ENCODE results near the gene ARHGEF2.
"Not testable (repeated sequence)": the region's sequence is repeated elsewhere in the genome, so short reads cannot be mapped to it uniquely, and the experiment has no call there.

The ARHGEF2 gene

DNA sequence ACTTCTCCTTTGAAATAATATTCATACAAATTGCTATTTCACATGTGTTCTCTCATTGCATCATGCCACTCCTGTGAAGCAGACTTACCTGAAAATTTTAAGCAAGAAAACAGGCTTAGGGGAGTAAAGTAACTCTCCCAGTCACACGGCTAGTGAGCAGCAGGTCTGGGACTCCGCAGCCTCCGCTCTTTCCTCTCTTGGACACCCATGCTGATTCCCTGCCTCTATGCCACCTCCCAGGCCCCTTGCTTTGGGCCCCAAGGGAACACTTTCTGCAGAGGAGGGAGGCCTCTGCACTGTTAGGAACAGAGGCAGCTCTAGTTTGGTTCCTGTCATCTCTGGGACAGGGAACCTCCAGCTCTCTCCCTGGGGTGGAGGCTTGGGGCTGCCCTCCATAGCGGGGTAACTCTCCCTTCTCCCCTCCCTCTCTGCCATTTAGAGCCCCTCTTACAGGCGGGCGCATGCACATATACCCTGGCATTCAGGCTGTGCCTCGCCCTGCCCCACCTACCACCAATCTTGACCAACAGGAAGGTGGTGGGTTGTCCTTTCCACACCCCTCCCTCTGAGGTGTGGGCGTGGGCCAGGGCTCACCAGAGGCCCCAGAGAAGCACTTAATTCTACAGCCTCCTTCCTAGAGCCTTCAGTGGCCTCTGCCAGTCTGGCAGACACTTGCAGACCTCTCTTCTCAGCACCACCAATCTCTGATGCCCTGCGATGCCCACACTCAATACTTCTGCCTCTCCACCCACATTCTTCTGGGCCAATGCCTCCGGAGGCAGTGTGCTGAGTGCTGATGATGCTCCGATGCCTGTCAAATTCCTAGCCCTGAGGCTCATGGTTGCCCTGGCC is 37.1 kb downstream of the ARHGEF2 start, which contains the start of gene RXFP4:
TSS of gene RXFP4 (plus strand) at position 646 of the 852 bp plus-strand sequence. CDS start at position 718, 72 bp downstream.
- no peak for DNase-seq

DNA sequence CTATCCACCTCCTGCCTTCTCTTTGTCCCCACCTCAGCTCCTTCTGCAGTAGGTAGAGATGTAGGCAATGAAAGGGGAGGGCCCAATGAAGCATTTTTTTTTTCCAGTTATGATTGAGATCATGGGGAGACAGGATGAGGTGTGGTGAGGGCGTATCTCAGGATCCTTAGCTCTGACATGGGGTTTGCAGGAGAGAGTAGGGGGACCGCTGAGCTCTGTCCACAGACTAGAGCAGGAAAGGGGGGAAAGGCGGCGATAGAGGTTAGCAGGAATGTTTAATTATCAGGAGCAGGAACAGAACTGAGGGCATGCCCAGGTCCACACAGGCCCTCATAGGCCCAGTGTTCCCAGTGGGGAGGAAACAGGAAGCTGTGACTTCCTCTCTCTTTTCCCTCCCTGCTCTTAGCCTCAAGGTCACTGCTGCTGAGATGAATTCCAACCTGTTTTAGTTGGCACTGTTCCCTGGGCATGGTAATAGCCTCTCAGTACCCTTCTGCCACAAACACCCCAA is 37.8 kb downstream of the ARHGEF2 start:
- no peak for DNase-seq

DNA sequence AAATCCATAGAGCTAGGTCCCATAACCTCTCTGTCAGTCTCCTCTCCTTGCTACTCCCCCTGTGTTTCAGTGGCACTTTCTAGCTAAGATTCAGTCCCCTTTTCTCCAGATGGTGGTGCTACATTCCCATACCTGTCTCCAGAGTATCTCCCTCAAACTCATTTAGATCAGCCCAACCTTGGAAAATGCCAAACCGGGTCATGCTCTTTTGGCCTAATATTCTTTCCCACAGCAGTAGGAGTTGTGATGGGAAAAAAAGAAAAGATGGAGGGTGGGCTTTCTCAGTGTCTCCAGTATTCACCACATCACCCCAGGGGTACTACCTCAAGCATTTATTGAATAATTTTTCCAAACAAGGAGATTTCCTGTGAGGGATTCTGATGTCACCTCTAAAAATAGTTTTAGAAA is 40.1 kb downstream of the ARHGEF2 start:
- peak; percentile 35 for DNase-seq

DNA sequence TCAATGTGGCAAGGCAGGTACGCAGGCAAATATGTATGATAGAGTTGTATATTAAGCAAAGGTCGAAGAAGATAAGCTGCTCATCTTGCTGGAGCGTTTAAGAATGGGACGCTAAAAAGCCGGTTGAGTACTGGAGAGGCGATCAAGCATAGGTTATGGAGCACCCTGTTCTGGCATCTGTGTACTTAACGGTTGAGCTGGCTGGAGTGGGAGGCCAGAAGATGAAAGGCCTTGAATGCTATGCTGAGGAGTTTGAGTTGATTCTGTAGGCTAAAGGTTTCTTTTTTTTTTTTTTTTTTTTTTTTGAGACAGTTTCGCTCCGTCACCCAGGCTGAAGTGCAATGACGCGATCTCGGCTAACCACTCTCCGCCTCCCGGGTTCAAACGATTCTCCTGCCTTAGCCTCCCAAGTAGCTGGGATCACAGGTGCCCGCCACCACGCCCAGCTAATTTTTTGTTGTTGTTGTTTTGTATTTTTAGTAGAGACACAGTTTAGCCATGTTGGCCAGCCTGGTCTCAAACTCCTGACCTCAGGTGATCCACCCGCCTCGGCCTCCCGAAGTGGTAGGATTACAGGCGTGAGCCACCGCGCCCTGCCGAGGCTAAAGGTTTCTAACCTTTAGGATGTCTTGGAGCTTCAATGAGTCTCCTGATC is 43.3 kb downstream of the ARHGEF2 start:
- DNase-seq: no peak

DNA sequence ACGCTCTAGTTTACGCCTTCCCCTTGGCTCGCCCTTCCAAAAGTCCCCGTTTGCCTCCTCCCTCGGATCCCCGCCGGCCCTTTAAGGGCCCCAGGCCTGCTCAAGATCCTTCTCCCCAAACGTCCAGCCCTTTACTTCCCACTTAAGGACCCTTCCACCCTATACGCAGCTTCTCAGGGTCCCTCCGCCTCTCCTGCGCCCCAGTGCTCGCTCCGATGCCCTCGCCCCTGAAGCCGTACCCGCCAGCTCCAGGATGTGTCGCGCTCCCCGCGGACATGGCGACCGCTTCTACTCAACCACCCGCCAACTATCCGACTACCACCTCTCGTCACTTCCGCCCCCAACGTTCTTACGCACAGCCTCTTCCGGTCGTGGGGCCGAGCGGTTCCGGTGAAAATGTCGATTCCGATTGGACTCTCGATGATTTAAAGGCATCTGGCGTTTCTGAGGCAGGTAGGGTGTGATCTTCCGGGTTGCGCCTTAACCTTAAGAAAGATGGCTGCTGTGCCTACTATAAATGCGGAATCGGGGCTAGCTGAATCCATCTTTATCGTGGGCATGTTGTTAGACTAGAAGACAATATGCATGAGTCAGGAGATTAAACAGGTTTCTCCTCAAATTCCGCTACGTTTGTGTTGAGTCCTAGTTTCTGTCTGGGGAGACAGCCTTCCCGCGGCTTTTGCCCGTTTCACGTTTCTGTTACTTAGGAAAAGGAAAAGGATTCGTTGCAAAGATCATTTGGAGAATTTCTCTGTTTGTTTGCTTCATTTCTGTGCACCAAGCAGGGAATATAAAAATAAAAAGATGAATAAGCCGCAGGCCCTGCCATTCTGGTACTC is 44.0 kb downstream of the ARHGEF2 start, which contains the start of gene KHDC4:
TSS of gene KHDC4 (minus strand) at position 317 of the 839 bp plus-strand sequence. CDS start at position 277, 40 bp downstream.
- DNase-seq: peak; percentile 98

DNA sequence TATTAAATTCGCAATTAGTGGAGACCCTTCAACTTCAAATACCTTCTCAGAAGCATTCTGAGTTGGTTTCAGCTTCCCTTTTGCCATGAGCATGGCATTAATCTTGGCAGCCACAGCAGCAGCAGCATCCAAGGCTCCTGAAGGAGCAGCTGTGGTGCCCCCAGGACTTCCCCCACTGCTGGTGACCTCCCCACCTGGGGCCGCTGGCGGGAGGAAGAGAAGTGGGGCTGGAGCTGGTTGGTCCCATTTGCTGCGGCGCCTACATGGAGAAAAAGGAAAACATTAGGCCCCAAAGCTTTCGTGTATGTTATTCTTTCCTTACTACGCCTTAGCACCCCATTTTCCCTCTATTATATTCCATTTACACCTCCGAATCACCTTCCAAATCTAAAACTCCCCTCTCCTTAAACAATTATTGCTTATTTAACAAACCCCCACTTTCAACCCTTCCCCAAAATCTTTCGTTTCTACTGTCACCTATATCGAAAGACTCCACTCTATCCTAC is 44.7 kb downstream of the ARHGEF2 start:
- no peak for DNase-seq

DNA sequence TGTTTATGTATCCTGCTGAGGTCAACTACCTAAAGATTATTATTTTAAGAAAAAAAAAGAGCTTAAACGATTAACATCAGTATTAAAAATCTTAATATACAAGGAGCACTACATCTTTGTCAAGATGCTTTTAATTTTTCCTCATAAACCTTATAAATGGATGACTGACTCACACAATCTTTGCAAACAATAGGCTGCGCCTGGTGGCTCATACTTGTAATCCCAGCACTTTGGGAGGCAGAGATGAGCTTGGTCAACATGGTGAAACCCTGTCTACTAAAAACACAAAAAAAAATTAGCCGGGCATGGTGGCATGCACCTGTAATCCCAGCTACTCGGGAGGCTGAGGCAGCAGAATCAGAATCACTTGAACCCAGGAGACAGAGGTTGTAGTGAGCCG is 45.9 kb downstream of the ARHGEF2 start:
- no peak for DNase-seq

DNA sequence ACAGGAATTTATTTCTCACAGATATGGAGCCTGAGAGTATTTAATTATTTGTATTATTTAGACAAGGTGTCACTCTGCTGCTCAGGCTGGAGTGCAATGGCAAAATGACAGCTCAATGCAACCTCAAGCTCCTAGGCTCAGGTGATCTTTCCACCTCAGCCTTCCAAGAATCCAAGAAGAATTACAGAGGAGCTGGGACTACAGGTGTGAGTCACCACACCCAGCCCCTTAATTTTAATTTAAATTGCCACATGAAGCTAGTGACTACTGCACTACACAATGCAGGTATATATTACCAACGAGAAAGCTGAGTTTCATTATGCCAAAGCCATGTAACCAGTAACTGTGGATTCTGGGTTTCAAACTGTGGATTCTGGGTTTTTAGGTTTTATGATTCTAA is 46.3 kb downstream of the ARHGEF2 start:
- DNase-seq: no peak

DNA sequence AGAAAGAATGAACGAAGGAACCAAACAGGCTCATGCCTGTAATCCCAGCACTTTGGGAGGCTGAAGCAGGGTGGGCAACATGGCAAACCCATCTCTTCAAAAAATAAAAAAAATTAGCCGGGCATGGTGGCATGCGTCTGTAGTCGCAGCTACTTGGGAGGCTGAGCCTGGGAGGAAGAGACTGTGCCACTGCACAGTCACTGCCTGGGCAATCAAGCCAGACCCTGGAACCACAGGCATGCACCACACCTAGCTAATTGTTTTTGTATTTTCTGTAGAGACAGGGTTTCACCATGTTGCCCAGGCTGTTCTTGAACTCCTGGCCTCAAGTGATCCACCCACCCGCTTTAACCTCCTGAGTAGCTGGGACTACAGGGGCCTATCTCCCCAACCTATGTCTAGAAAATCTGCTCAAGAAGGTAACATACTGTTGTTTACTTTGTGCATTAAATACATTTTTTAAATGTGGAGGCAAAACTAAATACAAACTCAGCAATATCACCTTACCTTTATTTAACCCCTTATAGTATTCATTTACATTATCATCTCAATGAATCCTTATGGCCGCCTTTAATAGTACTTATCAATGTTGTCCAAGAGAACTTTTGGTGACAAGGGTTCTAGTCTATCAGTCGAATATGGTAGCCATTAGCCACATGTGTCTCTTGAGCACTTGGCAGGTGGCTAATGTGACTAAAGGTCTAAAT is 46.9 kb downstream of the ARHGEF2 start:
- DNase-seq: no peak

DNA sequence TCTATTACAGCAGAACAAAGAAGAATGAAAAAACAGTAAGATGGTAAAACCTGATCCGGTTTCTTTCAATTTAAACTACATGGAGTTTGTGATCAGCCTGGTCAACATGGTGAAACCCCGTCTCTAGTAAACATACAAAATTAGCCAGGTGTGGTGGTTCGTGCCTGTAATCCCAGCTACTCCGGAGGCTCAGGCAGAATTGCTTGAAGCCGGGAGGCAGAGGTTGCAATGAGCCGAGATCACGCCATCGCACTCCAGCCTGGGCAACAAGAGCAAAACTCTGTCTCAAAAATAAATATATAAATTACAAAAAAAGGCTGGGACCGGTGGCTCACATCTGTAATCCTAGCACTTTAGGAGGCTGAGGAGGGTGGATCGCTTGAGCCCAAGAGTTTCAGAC is 47.6 kb downstream of the ARHGEF2 start:
- DNase-seq: not testable (repeated sequence)

DNA sequence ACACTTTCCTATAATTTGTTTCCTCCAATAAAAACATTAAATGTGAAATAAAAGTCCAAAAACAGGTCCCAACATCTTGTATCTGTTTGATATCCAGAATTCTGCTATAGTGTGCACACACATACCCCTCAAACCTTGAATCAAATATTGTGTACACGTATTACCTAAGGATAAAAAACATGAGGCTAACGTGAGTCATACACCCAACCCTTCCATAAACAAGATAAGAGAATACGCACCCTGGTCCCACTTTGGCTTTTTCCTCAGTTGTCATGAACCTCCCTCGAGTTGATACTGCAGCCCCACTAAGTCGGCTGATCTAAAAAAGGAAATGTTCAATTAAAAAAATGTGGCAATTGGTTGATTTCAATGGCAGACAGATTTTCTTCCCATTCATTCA is 49.3 kb downstream of the ARHGEF2 start:
- DNase-seq: no peak

DNA sequence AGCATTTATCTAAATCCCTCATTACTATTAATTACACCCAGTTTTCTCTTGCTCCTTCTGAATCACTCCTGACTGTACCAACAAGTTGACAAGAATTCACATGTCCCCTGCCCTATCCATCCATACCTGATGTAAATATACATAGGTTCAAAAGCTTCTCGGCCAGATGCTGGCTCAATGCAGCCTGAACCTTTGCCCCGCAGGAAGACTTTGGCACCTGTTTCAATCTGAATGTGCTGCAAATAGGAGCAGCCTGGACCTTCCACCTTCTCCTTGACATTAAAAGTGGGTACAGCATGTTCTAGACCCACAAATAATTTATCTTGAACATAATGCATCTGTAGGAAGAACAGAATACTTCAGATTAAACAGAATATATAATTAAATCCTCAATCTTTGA is 52.8 kb downstream of the ARHGEF2 start:
- no peak for DNase-seq

DNA sequence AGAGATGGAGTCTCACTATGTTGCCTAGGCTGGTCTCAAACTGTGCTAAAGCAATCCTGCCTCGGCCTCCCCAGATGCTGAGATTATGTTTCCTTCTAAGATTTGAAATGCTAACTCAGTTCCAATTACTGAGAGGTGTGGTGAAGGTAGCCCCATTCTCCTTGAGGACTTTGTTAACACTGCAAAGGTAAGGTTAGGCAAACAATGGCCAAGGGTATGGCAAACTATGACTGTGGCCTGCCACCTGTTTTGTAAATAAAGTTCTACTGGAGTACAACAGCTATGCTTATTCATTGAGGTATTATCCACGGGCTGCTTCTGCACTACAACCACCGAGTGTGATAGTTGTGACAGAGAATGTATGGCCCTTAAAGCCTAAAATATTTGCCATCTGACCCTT is 57.6 kb downstream of the ARHGEF2 start:
- DNase-seq: no peak

DNA sequence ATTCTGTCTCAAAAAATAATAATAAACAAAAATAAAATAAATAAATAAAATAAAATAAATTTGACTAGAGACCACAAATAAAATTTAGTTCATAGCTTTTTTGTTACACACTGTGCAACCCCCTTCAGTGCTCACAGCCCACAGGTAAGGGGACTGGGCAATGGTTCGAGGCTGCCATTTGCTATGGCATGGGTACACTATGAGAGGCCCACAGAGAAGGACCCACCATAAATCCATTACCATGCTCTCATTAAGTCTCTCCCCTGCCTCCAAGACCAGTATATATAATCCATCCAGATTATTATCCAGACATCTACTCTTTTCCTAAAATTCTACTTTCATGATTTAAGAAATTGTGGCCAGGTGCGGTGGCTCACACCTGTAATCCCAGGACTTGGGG is 58.5 kb downstream of the ARHGEF2 start:
- DNase-seq: no peak

DNA sequence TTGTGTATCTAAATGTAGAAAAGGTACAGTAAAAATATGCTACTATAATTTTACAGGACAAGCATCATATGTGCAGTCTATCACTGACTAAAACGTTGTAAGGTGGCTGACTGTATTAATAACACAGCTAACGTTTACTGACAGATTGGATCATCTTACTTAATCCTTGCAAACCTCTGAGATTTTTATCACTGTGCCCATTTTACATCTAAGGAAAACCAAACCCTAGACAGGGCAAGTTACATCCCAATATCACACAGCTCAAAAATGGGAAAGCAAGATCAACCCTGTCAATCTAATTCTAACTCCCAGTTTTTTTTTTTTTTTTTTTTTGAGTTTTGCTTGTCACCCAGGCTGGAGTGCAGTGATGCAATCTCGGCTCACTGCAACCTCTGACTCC is 59.7 kb downstream of the ARHGEF2 start:
- DNase-seq: no peak

DNA sequence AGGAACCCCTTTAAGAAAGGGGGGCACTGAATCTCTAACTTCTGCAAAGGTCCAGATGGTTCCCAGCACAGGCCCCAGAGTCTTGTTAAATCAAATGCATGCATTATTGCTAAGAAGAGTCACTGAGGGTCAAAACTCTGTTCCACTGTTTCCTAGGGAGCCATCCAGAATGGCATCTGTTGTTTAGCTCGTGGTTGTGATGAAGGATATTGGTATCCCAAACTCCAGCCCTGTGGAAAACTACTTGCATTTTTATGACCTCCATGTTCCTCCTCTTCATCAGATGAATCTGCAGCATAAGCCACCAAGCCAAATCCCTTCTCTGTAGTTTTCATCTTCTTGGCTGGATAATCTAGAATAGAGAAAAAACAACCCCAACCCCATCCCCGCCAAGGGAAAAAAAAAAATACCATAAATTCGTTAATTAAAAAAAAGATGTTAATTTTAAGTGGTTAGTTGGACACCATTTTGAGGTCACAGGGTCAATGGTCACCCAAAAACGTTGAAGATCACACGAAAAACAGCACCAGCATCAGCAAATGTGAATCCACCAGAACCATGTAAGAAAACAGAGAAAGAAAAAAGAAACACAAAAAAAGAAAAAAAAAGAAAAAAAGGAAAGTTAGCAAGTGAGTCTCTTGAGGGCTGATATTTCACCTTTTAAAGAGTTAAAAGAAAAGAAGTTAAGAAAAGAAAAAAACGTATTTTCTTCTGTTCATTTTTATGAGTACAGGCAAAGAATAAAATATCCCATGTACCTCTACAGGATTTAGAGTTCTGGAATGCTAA is 64.2 kb downstream of the ARHGEF2 start:
- DNase-seq: no peak

DNA sequence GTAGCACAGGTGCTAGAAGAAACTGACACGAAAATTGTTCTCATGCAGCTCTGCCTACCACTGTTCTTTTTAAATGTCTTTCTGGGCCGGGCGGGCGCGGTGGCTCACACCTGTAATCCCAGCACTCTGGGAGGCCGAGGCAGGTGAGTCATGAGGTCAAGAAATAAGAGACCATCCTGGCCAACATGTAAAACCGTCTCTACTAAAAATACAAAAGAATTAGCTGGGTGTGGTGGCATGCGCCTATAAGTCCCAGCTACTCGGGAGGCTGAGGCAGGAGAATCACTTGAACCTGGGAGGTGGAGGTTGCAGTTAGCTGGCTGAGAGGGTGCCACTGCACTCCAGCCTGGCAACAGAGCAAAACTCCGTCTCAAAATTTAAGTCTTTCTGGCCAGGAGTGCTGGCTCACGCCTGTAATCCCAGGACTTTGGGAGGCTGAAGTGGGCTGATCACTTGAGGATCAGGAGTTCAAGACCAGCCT is 66.3 kb downstream of the ARHGEF2 start:
- no peak for DNase-seq

DNA sequence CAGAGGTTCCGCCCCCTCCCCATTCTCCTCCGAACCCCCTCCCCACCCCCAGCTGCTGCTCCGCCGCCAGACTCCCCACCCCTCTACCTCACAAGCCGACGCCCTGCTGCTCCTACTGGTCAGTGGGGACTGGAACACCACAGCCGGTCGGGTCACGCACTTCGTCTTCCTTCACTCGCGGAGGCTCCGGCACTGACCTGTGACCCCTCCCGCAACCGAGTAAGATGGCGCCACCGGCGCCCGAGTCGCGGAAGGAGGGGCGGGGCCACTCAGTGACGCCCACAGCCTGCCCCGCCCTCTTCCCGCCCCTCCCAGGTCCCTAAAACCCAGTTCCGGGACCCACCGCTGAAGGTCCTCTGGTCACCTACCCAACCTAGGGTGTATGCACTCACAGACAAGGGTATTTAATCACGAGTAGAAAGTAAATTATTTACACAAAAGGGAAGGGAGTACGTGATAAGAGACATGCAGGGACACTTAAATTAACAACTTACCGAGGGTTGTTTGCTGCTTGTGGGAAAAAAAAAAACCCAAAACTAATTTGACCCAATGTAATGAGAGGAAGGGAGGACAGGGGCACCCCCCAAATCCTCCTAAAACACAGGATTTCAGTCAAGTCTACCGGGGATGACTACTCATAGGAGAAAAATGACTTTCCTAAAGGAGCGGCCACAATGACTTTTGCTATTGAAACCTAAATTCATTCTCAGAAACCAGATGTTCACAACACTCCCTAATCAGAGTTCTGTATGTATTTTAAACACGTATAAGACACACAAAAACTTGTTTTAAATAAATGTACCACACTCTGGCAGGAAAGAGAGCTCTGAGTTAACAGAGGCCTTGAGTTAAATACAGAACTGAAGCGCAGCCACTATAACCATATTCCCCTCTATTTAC is 66.9 kb downstream of the ARHGEF2 start, which contains the start of gene RIT1:
TSS of gene RIT1 (minus strand) at position 194 of the 900 bp plus-strand sequence. CDS start 588 bp downstream, outside the sequence.
- DNase-seq: peak; percentile 88

DNA sequence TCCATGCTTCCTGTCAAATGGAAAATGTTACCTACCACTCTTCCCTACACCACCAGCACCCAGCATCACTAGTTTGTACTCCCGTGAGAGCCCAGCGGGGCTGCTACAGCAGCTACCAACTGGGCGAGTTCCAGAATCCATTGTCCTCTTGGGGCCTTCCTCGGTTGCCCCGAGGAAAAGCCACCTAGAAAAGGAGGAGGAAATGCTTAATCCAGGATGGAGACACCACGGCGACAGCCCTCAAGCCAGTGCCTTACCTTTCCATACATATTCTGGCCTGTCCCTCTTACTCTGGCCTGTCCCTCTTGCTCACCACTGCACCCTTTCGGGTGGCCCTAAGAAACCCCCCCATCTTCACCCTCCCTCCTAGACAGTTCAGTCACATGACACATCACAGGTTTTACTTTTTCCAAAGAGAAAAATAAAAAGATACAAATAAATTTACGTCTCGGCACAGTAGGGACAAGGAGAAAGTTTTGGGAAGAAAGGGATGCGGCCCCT is 67.7 kb downstream of the ARHGEF2 start:
- peak; percentile 23 for DNase-seq

DNA sequence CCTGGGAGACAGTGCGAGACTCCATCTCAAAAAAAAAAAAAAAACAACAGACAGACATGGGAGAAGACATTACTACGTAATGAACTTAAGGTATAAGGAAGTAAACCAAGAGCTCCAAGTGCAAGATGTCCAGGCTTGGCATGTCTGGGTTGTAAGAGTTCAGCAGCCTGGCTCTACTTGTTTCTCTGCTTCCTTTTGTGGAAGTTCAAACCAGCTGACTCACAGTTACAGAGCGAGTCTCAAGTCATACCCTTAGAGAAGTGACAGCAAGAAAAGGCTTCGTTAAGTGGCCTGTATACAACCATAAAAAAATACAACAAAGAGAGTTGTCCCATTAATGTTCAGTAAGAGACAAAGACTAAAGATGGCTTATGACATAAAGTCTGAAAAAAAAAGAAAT is 68.5 kb downstream of the ARHGEF2 start:
- peak; percentile 61 for DNase-seq
